ENCODE data around the gene ZNF100.

- no peak for TF ChIP-seq CTCF (conservative IDR thresholded peaks at IDR 0.05; ENCODE audit: low read depth, low read length)
- TF ChIP-seq CEBPB (IDR thresholded peaks at IDR 0.05; ENCODE audit: low read depth, low read length) = peak; percentile 31; the same call in 1 of the 2 replicates
- TF ChIP-seq SMC3 (IDR thresholded peaks at IDR 0.05; ENCODE audit: low read depth, low read length) = no peak
- no peak for TF ChIP-seq RAD21 (IDR thresholded peaks at IDR 0.05; ENCODE audit: low read length)
- no peak for TF ChIP-seq MXI1 (IDR thresholded peaks at IDR 0.05; ENCODE audit: borderline replicate concordance, low read depth, low read length)
- no peak for TF ChIP-seq POLR2A (IDR thresholded peaks at IDR 0.05; ENCODE audit: low read depth, low read length)
- TF ChIP-seq USF2 (IDR thresholded peaks at IDR 0.05; ENCODE audit: low read depth, low read length) = no peak
- no peak for TF ChIP-seq MAFK (IDR thresholded peaks at IDR 0.05; ENCODE audit: low read depth, low read length)
- TF ChIP-seq MAZ (IDR thresholded peaks at IDR 0.05; ENCODE audit: borderline replicate concordance, low read depth, low read length) = no peak
- no peak for TF ChIP-seq NFE2L2 (IDR thresholded peaks at IDR 0.05; ENCODE audit: low read depth, low read length)
- no peak for TF ChIP-seq RCOR1 (IDR thresholded peaks at IDR 0.05; ENCODE audit: insufficient replicate concordance, low read length)
- no peak for TF ChIP-seq RFX5 (IDR thresholded peaks at IDR 0.05; ENCODE audit: low read depth, low read length)
- no peak for TF ChIP-seq BHLHE40 (IDR thresholded peaks at IDR 0.05; ENCODE audit: low read depth, low read length)
Observed at GRCh38 chr19:21812448-21812847, 45.1 kb upstream of the ZNF100 start.
